Muscle layer of duodenum (tissue), 2 donors: ENCODE measurements around the gene GAS2.

Experiments
- H3K27ac ChIP-seq: one replicate; pipeline ENCODE4 v1.7.0; 2013; ENCODE audit warnings: mild to moderate bottlenecking, low read length
- H3K27me3 ChIP-seq: one replicate; pipeline ENCODE4 v1.7.0; 2013; ENCODE audit warnings: low read depth, mild to moderate bottlenecking, control low read depth, low read length
- H3K36me3 ChIP-seq, 2 donors: one replicate each; pipeline ENCODE4 v1.7.0; 2013; ENCODE audit warnings: low read length in 2 of 2, control low read depth in 1 of 2, mild to moderate bottlenecking in 1 of 2; ENCODE audit not compliant: insufficient read depth in 2 of 2, control insufficient read depth in 1 of 2
- H3K4me1 ChIP-seq, 2 donors: one replicate each; pipeline ENCODE4 v1.7.0; 2013; ENCODE audit warnings: low read length in 2 of 2, mild to moderate bottlenecking in 2 of 2, control low read depth in 1 of 2, moderate library complexity in 1 of 2; ENCODE audit not compliant: insufficient read depth in 2 of 2, control insufficient read depth in 1 of 2
- H3K4me3 ChIP-seq, 2 donors: one replicate each; pipeline ENCODE4 v1.7.0; 2013; ENCODE audit warnings: low read length in 2 of 2, low read depth in 1 of 2, mild to moderate bottlenecking in 1 of 2
- H3K9me3 ChIP-seq, 2 donors: one replicate each; pipeline ENCODE4 v1.7.0; 2013; ENCODE audit warnings: low read length in 2 of 2, control low read depth in 1 of 2, mild to moderate bottlenecking in 1 of 2; ENCODE audit not compliant: control insufficient read depth in 1 of 2
- donor health status: healthy.

The GAS2 gene

DNA sequence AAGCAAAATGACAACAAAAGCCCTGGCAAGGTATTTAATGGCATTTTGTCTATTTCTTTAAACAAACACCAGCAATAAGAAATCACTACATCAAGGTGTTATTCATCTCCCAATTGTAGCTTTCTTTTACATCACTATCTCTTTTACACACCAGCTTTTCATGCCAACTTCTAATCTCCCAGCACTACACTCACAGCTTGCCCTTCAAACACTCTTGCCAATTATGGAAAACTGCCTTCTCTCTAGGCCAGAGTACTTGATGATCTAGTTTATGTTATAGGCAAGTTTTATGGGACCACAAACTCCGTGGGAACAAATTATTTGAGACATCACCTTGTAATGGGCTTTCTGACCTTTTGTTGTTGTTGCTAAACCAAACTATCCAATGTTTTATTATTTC, 101.9 kb downstream of the GAS2 start:
- H3K9me3 ChIP-seq: no peaks in the 10 kb centered on the region
- H3K4me3 ChIP-seq: no peak overlapping the region
- H3K4me1 ChIP-seq: no peaks in the 10 kb centered on the region
- H3K27me3 ChIP-seq: no peaks in the 10 kb centered on the region
- no peaks in the 10 kb centered on the region for H3K36me3 ChIP-seq
- H3K27ac ChIP-seq: no peak overlapping the region

DNA sequence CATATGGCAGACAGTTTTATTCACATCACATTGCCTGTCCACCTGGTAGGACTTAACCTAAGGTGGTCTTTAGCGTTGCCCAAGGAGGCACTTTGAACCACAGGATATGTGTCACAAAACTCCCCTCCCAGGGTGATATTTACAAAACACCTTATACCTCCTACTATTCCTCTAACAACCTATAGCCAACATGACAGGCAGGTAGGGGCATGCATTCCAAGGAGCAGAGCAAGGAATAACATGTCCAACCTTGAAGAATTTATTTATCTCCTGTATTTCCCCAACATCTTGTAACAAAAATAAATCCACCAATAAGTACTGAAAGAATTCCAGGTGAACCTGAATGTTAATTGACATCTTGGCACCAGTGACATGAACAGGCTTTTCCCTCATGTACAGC, 102.7 kb downstream of the GAS2 start:
- Histone ChIP-seq H3K27me3 (no peaks in the 10 kb centered on the region), H3K36me3 (no peaks in the 10 kb centered on the region), H3K9me3 (no peaks in the 10 kb centered on the region), H3K4me1 (no peaks in the 10 kb centered on the region), H3K27ac (no peak overlapping the region), H3K4me3 (no peak overlapping the region)

DNA sequence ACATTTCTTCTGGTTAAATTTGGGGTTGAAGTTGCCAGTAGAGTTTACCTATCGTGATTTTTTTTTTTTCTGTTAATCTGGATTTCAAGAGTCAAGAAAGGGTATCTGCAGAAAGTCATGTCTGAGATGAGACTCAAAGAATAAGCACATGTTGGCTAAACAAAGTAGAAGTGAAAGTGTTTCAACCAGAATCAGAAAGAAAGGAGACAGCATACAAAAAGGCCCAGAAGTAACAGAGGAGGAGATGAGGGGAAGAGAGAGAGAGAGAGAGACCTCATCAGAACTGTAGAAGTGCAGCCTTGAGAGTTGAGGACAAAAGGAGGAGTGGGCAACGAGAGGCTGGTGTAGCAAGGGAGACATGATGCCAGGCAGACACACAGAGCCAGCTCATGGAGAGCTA, 108.3 kb downstream of the GAS2 start:
- H3K9me3 ChIP-seq: no peaks in the 10 kb centered on the region
- H3K4me3 ChIP-seq: no peak overlapping the region
- H3K36me3 ChIP-seq: no peaks in the 10 kb centered on the region
- H3K27ac ChIP-seq: no peak overlapping the region
- H3K4me1 ChIP-seq: no peaks in the 10 kb centered on the region
- H3K27me3 ChIP-seq: no peaks in the 10 kb centered on the region

DNA sequence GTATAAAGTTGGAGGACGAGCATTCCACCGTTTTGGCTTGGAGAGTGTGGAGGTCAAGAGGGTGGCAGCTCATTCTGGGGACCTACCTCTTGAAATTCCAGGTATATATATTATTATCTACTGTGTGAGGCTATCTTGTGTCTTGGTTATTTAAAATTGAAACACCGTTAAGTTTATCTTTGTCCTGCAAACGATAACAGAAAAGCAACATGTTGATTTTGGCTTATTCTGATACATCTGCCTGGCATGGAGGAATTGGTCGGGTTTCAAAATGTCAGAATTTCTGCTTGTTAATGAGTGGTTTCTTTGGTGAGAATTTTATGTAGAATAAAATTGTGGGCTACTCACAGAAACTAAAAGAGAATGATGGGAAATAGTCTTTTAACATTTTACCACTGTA, 108.8 kb downstream of the GAS2 start:
- Histone ChIP-seq H3K4me3 (no peak overlapping the region), H3K27ac (no peak overlapping the region), H3K27me3 (no peaks in the 10 kb centered on the region), H3K4me1 (no peaks in the 10 kb centered on the region), H3K9me3 (no peaks in the 10 kb centered on the region), H3K36me3 (no peaks in the 10 kb centered on the region)

DNA sequence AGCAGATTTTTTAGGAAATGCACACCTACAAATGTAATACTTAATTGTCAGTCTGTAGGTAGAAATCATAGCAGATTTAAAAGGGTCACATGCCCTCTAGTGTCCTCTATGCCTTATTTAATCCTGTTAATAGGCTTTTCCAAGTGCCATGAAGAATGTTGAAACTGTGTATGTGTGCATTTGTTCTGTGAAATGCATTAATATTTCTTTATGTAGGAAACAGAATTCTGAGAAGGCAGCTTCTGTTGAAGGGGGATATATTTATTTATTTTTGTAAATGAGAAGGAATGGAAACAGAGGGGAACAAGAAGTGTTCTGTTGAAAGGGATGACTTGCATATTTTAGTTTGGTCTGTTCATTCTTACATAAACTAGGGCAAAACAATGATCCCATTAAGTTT, 112.2 kb downstream of the GAS2 start:
- H3K27me3 ChIP-seq: no peaks in the 10 kb centered on the region
- H3K27ac ChIP-seq: no peak overlapping the region
- no peaks in the 10 kb centered on the region for H3K4me1 ChIP-seq
- H3K4me3 ChIP-seq: no peak overlapping the region
- H3K9me3 ChIP-seq: no peaks in the 10 kb centered on the region
- no peaks in the 10 kb centered on the region for H3K36me3 ChIP-seq

GRCh38 chr11:22779850-22780249, 113.4 kb downstream of the GAS2 start:
- no peak overlapping the region for H3K27ac ChIP-seq
- no peak overlapping the region for H3K4me3 ChIP-seq
- H3K27me3 ChIP-seq: no peaks in the 10 kb centered on the region
- H3K9me3 ChIP-seq: no peaks in the 10 kb centered on the region
- no peaks in the 10 kb centered on the region for H3K36me3 ChIP-seq
- no peaks in the 10 kb centered on the region for H3K4me1 ChIP-seq

- Histone ChIP-seq H3K27me3 (no peaks in the 10 kb centered on the region), H3K4me1 (no peaks in the 10 kb centered on the region), H3K4me3 (no peak overlapping the region), H3K27ac (no peak overlapping the region), H3K9me3 (no peaks in the 10 kb centered on the region), H3K36me3 (no peaks in the 10 kb centered on the region)
Observed at GRCh38 chr11:22780952-22781593, 114.7 kb downstream of the GAS2 start.

- Histone ChIP-seq H3K4me3 (no peak overlapping the region), H3K27me3 (no peaks in the 10 kb centered on the region), H3K4me1 (no peaks in the 10 kb centered on the region), H3K36me3 (no peaks in the 10 kb centered on the region), H3K27ac (no peak overlapping the region), H3K9me3 (no peaks in the 10 kb centered on the region)
Observed at GRCh38 chr11:22785251-22785650, 118.8 kb downstream of the GAS2 start.

GRCh38 chr11:22786475-22786874, 120.1 kb downstream of the GAS2 start:
- H3K36me3 ChIP-seq: no peaks in the 10 kb centered on the region
- no peak overlapping the region for H3K4me3 ChIP-seq
- no peaks in the 10 kb centered on the region for H3K4me1 ChIP-seq
- H3K9me3 ChIP-seq: no peaks in the 10 kb centered on the region
- no peaks in the 10 kb centered on the region for H3K27me3 ChIP-seq
- no peak overlapping the region for H3K27ac ChIP-seq

GRCh38 chr11:22787055-22787454, 120.6 kb downstream of the GAS2 start:
- no peaks in the 10 kb centered on the region for H3K27me3 ChIP-seq
- H3K4me3 ChIP-seq: no peak overlapping the region
- no peaks in the 10 kb centered on the region for H3K4me1 ChIP-seq

GRCh38 chr11:22787551-22788162, 121.2 kb downstream of the GAS2 start:
- H3K36me3 ChIP-seq: no peaks in the 10 kb centered on the region
- H3K4me1 ChIP-seq: no peaks in the 10 kb centered on the region
- no peak overlapping the region for H3K4me3 ChIP-seq
- no peak overlapping the region for H3K27ac ChIP-seq
- no peaks in the 10 kb centered on the region for H3K27me3 ChIP-seq
- no peaks in the 10 kb centered on the region for H3K9me3 ChIP-seq

More at GRCh38 chr11:22787055-22787454, 120.6 kb downstream of the GAS2 start:
- Histone ChIP-seq H3K36me3 (no peaks in the 10 kb centered on the region), H3K27ac (no peak overlapping the region), H3K9me3 (no peaks in the 10 kb centered on the region)

GRCh38 chr11:22792497-22792896, 126.1 kb downstream of the GAS2 start:
- Histone ChIP-seq H3K36me3 (no peaks in the 10 kb centered on the region), H3K4me3 (no peak overlapping the region), H3K9me3 (no peaks in the 10 kb centered on the region), H3K4me1 (no peaks in the 10 kb centered on the region), H3K27ac (no peak overlapping the region), H3K27me3 (no peaks in the 10 kb centered on the region)
